Adrenal gland (tissue), 12 donors: Measurements from ENCODE around the gene THAP4. TPM values are rescaled to one million over a fixed set of nuclear protein-coding genes. Genes with fewer than 3 reads are reported as not detected.

Experiments used
- DNase-seq, 7 donors: peaks; one replicate each; pipeline ENCODE4 v3.0.0-alpha.2; 2019 to 2020
- H3K27ac ChIP-seq, 5 donors: fragments of 200-600 bp; sonication (generic) in 4 of 5; 1 replicate in 3 of 5; 2 replicates in 2 of 5; pipeline versions ENCODE4 v1.5.1 to v1.8.0; 2016 to 2020; ENCODE audit warnings: mild to moderate bottlenecking in 1 of 5
- H3K27me3 ChIP-seq: fragments of 200-600 bp; 2 replicates; pipeline ENCODE4 v1.8.0; 2021
- H3K36me3 ChIP-seq, 2 donors: fragments of 200-600 bp; replicated peaks in 1 of 2; 1 replicate in 1 of 2; 2 replicates in 1 of 2; pipeline versions ENCODE4 v1.5.1 to v1.8.0; 2018 to 2022
- H3K4me1 ChIP-seq, 2 donors: fragments of 200-600 bp; replicated peaks in 1 of 2; 1 replicate in 1 of 2; 2 replicates in 1 of 2; pipeline versions ENCODE4 v1.5.1 to v1.8.0; 2018 to 2021
- H3K4me3 ChIP-seq, 4 donors: fragments of 200-600 bp; sonication (generic) in 3 of 4; one replicate each; pipeline ENCODE4 v1.5.1; 2016 to 2018
- H3K9me3 ChIP-seq, 3 donors: fragments of 200-600 bp; sonication (generic) in 1 of 3; replicated peaks in 1 of 3; 1 replicate in 2 of 3; 2 replicates in 1 of 3; pipeline versions ENCODE4 v1.5.1 to v1.8.0; 2016 to 2021
- POLR2A ChIP-seq, 2 donors: fragments of 450-650 bp; IDR thresholded peaks; one replicate each; pipeline ENCODE4 v1.6.1; 2017; ENCODE audit warnings: antibody characterized with exemption in 2 of 2, mild to moderate bottlenecking in 2 of 2, moderate library complexity in 1 of 2
- WGBS, 4 donors: extraction: QIAGEN DNeasy Blood & Tissue Kit in 2 of 4; methylation state at CpG; one replicate each; pipeline versions ENCODE4 v1.1.5 to v1.1.7; 2013 to 2017; 5-methylcytosine and 5-hydroxymethylcytosine counted together
- intact Hi-C, 2 donors: fragments of 100-400 bp; cut with DNase I; formaldehyde crosslinking; loops; one replicate each; pipeline versions ENCODE4 v1.14.1 to v1.15.0; 2022 to 2023
- polyA plus RNA-seq, 3 donors: library from polyadenylated mRNA; stranded (reverse); fragments of 200-250 nt in 2 of 3; fragments of 350-450 nt in 1 of 3; fragmentation: Illumina TruSeq in 1 of 3; extraction: RNeasy Lipid Tissue Mini Kit (QIAGEN cat#74804) in 1 of 3; gene quantifications; one replicate each; pipeline ENCODE4 v1.2.3, GENCODE V29; 2013 to 2014
- total RNA-seq, 9 donors: library from RNA; depleted of rRNA in 4 of 9; stranded (reverse); fragments of >200 nt in 4 of 9; fragments of 120-200 nt in 1 of 9; fragmentation: NEBNext Ultra II Directional in 1 of 9; extraction: Animal tissue kit (Norgen Biotek cat#: 25700) in 1 of 9; gene quantifications; one replicate each; pipeline versions ENCODE4 v1.1.0 to v1.2.4, GENCODE V29; 2013 to 2023
- TF ChIP-seq, protein P1 (sequence below), 6 experiments: fragments of 450-650 bp in 4 of 6; fragments of 200-600 bp in 2 of 6; sonication (generic) in 1 of 6; IDR thresholded peaks; 1 replicate in 5 of 6; 2 replicates in 1 of 6; pipeline versions ENCODE4 v1.5.1 to v1.8.0; 2016 to 2021; ENCODE audit warnings: antibody characterized with exemption in 6 of 6, mild to moderate bottlenecking in 2 of 6, moderate library complexity in 1 of 6
- donor health status: healthy with polysubstance abuse.
- donor health status: Bipolar disorder and iron deficiency.
- donor health status: DM: yes; HTN: yes; CAD: no.
- donor health status: DM: no; HTN: no; CAD: no.
- donor health status: DM: no; HTN: no; CAD: no.
- donor health status: DM: yes; HTN: yes; CAD: no.

The THAP4 gene
- total and polyA plus RNA-seq, 12 donors: 23.9 to 62.9 (median 41.1) TPM

DNA sequence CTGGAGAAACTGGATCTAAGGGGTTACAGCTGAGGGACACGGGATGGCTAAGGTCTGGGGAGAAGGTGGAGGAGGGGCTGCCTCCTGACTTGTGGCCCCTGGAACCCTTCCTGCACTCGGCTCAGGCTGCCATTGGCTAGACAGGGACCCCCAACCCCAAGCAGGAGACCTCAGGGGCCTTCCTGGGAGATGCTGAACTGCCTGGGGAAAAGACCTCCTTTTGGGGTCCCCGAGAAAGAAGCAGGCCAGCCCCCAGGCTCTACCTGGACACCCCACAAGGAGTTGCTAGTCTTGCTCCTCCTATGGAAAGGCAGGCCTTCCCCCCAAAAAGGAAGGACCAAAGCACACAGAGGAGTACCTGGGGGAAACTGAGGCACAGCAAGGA, 88.5 kb downstream of the THAP4 start:
- TF ChIP-seq, protein P1, sequence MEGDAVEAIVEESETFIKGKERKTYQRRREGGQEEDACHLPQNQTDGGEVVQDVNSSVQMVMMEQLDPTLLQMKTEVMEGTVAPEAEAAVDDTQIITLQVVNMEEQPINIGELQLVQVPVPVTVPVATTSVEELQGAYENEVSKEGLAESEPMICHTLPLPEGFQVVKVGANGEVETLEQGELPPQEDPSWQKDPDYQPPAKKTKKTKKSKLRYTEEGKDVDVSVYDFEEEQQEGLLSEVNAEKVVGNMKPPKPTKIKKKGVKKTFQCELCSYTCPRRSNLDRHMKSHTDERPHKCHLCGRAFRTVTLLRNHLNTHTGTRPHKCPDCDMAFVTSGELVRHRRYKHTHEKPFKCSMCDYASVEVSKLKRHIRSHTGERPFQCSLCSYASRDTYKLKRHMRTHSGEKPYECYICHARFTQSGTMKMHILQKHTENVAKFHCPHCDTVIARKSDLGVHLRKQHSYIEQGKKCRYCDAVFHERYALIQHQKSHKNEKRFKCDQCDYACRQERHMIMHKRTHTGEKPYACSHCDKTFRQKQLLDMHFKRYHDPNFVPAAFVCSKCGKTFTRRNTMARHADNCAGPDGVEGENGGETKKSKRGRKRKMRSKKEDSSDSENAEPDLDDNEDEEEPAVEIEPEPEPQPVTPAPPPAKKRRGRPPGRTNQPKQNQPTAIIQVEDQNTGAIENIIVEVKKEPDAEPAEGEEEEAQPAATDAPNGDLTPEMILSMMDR (IDR thresholded peaks at IDR 0.05): no peak
- no peak for TF ChIP-seq POLR2A (IDR thresholded peaks at IDR 0.05)
- H3K27ac ChIP-seq: no peak overlapping the region
- intact Hi-C loops: no loop called here
- H3K4me1 ChIP-seq: no peaks in the 10 kb centered on the region
- H3K9me3 ChIP-seq: no peaks in the 10 kb centered on the region
- 66 to 100% (median 76%) methylated on average over 2 to 3 of the region's 3 CpGs for WGBS, 4 donors
- H3K4me3 ChIP-seq: no peak overlapping the region
- H3K27me3 ChIP-seq: no peaks in the 10 kb centered on the region
- no peak for DNase-seq
- no peaks in the 10 kb centered on the region for H3K36me3 ChIP-seq

DNA sequence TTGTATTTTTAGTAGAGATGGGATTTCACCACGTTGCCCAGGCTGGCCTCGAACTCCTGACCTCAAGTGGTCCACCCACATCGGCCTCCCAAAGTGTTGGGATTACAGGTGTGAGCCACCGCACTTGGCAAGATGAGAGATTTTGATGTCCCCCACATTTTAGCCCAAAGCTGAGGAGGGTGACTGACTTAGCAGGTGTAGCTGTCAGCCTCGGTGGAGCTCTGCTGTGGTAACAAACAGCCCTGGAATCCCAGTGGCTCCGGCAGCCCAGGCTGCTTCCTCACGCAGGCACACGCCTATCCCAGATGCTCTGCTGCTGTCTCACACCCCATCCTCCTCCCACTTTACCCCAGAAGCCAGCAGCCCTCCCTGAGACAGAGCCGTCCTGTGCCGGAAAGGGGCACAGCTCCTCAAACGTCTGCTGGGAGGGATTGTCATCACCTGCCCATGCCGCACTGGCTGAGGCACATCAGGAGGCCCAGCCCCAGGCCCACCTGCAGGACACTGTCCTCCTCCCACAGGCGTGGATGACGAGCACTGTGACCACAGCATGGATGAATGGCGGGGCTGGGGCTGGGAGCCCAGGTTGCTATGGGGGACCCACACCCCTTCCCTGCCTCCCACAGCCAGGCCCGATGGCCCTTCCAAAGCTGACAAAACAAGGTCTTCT, 89.0 kb downstream of the THAP4 start:
- intact Hi-C loops: no loop called here

DNA sequence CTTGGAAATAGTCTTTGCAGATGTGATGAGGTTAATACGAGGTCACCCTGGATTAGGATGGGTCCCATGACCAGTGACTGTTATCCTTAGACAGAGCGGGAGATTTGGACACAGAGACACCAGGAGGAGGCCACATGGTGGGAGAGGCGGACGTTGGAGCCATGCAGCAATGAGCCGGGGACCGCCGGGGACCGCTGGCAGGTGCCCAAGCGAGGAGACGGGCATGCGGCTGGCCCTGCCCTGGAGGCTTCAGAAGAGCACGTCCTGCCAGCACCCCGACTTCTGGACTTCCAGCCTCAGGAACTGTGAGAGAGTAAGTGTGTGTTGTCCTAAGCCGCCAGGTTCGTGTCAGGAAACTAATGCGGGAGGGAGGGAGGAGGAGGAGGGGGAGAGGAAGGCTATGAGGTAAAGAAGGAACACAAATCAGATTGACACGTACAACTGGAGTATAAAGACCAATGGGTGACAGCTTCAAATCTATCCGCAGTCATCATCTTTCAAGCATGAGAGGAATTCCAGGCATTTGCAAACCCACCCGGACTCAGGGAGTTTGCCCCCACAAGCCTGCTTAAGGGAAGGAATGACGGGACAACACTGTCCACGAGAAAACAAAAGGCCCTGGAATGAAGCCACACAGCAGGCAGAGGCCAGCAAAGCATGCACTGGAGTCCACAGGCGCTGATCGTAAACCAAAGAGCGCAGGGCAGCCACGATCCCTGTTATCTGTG, 90.0 kb downstream of the THAP4 start:
- H3K36me3 ChIP-seq: no peaks in the 10 kb centered on the region
- intact Hi-C loops: no loop called here
- no peak overlapping the region for H3K4me3 ChIP-seq
- WGBS, 4 donors: 44 to 54% (median 52%) methylated on average over 21 to 25 of the region's 25 CpGs
- H3K27me3 ChIP-seq: no peaks in the 10 kb centered on the region
- peaks cover under 1 to 1% of the 10 kb centered on the region in 2 donors for H3K4me1 ChIP-seq
- DNase-seq: no peak
- H3K9me3 ChIP-seq: no peaks in the 10 kb centered on the region
- TF ChIP-seq POLR2A (IDR thresholded peaks at IDR 0.05): no peak
- TF ChIP-seq, protein P1 (IDR thresholded peaks at IDR 0.05): no peak
- H3K27ac ChIP-seq: no peak overlapping the region

More for the DNA sequence above, 89.0 kb downstream of the THAP4 start:
- DNase-seq: no peak
- no peaks in the 10 kb centered on the region for H3K36me3 ChIP-seq
- 76 to 91% (median 85%) methylated on average over 10 to 16 of the region's 16 CpGs for WGBS, 4 donors
- TF ChIP-seq POLR2A (IDR thresholded peaks at IDR 0.05): no peak
- TF ChIP-seq, protein P1 (IDR thresholded peaks at IDR 0.05): no peak
- no peak overlapping the region for H3K4me3 ChIP-seq
- H3K9me3 ChIP-seq: no peaks in the 10 kb centered on the region
- H3K4me1 ChIP-seq: no peaks in the 10 kb centered on the region
- no peaks in the 10 kb centered on the region for H3K27me3 ChIP-seq
- no peak overlapping the region for H3K27ac ChIP-seq

DNA sequence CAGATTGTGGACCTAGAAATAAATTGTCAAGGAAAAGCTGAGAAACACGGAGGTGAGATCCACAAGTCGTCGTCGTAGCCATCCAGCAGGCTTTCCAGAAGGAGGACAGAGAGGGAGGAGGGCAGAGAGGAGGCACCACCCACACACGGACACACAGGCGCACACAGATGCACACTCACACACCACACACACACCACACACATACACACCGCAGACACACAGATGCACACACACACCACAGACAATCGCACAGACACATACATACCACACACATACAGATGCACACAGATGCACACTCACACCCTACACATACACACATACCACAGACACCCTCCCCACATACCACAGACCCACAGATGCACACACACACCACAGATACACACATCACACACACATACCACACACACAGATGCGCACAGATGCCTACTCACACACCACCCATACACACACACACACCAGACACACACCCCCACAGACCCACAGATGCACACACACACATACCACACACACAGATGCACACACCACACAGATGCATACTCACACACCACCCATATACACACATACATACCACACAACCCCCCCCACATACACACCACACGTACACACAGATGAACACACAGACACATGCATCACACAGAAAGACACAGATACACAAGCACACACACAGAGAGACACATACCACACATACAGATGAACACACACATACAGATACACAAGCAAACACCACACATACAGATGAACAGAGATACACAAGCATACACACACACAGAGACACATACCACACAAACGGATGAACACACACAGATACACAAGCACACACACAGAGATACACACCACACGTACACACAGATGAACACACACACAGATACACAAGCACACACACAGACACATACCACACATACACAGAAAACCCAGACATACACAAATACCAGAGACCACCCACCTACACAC, 91.2 kb downstream of the THAP4 start:
- 65 to 75% (median 70%) methylated on average over 12 of the region's 12 CpGs for WGBS, 4 donors
- Histone ChIP-seq H3K27me3 (no peaks in the 10 kb centered on the region), H3K4me1 (peaks cover 9 to 13% of the 10 kb centered on the region in 2 donors), H3K27ac (no peak overlapping the region), H3K4me3 (no peak overlapping the region), H3K36me3 (no peaks in the 10 kb centered on the region), H3K9me3 (no peaks in the 10 kb centered on the region)
- intact Hi-C loops: no loop called here
- no peak for DNase-seq
- TF ChIP-seq, protein P1 (IDR thresholded peaks at IDR 0.05): no peak
- no peak for TF ChIP-seq POLR2A (IDR thresholded peaks at IDR 0.05)
